ENCODE data around the gene INPP5K. TPM values are rescaled to one million over a fixed set of nuclear protein-coding genes. Genes with fewer than 3 reads are reported as not detected.

INPP5K gene
- total and polyA plus RNA-seq, 8 donors, result 23.6 to 51.1 (median 27.2) TPM

DNA sequence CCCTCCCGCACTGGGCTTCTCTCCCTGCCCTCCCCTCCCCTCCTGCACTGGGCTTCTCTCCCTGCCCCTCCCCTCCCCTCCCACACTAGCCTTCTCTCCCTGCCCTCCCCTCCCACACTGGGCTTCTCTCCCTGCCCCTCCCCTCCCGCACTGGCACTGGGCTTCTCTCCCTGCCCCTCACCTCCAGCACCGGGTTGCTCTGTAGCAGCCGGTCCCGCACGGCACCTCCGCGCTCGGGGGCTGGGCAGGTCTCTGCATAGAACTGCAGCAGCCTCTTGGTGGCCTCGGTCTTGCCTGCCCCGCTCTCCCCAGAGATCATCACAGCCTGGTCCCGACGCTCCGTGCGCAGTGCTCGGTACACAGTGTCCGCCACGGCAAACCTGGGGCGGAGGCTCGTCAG, 33.7 kb downstream of the INPP5K start:
- Histone ChIP-seq H3K27ac (no peak overlapping the region), H3K27me3 (peaks cover 0 to 35% of the 10 kb centered on the region in 2 donors), H3K4me1 (peaks cover 17 to 38% of the 10 kb centered on the region in 2 donors), H3K4me3 (no peak overlapping the region), H3K36me3 (peaks cover 0 to 60% of the 10 kb centered on the region in 2 donors), H3K9me3 (no peaks in the 10 kb centered on the region)
- DNase-seq, result no peak
- intact Hi-C loops (cut with DNase I), result no loop called here
- TF ChIP-seq, protein P1, sequence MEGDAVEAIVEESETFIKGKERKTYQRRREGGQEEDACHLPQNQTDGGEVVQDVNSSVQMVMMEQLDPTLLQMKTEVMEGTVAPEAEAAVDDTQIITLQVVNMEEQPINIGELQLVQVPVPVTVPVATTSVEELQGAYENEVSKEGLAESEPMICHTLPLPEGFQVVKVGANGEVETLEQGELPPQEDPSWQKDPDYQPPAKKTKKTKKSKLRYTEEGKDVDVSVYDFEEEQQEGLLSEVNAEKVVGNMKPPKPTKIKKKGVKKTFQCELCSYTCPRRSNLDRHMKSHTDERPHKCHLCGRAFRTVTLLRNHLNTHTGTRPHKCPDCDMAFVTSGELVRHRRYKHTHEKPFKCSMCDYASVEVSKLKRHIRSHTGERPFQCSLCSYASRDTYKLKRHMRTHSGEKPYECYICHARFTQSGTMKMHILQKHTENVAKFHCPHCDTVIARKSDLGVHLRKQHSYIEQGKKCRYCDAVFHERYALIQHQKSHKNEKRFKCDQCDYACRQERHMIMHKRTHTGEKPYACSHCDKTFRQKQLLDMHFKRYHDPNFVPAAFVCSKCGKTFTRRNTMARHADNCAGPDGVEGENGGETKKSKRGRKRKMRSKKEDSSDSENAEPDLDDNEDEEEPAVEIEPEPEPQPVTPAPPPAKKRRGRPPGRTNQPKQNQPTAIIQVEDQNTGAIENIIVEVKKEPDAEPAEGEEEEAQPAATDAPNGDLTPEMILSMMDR (IDR thresholded peaks at IDR 0.05), result no peak
- no peak for ATAC-seq

DNA sequence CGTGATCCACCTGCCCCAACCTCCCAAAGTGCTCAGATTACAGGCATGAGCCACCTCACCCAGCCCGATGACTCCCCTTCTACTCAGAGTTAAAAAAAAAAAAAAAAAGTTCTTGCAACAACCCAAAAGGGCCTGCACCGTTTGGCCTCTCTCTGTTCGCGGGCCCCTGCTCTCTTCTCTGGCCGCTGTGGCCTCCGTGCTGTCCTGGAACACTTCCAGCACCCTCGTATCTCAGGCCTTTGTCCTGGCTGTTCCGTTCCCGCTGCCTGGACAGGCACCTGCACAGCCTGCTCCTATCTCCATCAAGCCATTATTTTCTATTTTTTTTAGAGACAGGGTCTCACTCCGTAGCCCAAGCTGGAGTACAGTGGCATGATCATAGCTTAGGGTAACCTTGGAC, 34.7 kb downstream of the INPP5K start:
- Histone ChIP-seq H3K27ac (no peak overlapping the region), H3K36me3 (peaks cover 0 to 69% of the 10 kb centered on the region in 2 donors), H3K9me3 (no peaks in the 10 kb centered on the region), H3K4me3 (no peak overlapping the region), H3K4me1 (peaks cover 7 to 29% of the 10 kb centered on the region in 2 donors), H3K27me3 (peaks cover 0 to 25% of the 10 kb centered on the region in 2 donors)
- TF ChIP-seq, protein P1 (IDR thresholded peaks at IDR 0.05), result no peak
- intact Hi-C loops (cut with DNase I), result no loop called here
- peak in 1 of 4 donors; percentile 53 for DNase-seq
- no peak for ATAC-seq

DNA sequence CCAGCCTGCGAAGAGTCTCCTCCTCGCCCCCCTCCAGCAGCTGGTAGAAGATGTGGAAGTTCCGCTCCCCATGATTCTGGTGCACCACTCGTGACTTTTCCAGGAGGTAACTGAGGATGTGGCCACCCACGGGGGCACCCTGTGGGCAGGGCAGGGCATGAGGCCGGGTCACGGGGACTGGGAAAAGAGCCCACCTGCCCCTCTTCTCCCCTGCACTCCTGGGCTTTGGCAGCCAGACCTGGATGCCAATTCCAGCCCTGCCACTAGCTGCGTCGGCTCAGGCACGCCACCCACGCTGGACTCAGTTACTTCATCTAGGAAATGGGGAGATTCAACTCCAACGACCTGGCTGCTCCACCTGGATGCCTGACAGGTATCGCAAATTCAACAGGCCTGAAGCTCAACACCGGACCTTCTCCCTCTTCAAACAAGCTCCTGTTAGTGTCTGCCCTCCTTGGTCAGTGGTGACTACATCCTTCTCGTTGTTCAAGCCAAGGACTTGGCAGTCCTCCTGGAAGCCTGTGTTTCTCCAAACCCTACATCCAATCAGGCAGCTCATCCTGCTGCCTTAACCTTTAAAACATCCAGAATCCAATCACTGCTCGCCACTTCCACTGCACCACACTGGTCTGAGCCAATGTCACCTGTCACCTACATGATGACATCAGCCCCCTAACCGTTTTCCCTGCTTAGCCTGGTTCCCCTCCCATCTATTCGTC, 35.5 kb downstream of the INPP5K start:
- TF ChIP-seq, protein P1 (IDR thresholded peaks at IDR 0.05), result no peak
- peak in 1 of 4 donors; percentile 71 for DNase-seq
- intact Hi-C loops (cut with DNase I), result no loop called here
- H3K9me3 ChIP-seq, result no peaks in the 10 kb centered on the region
- no peak for ATAC-seq
- peaks cover 0 to 17% of the 10 kb centered on the region in 2 donors for H3K27me3 ChIP-seq
- H3K4me3 ChIP-seq, result no peak overlapping the region
- peaks cover 0 to 77% of the 10 kb centered on the region in 2 donors for H3K36me3 ChIP-seq
- H3K4me1 ChIP-seq, result peaks cover 0 to 26% of the 10 kb centered on the region in 2 donors
- H3K27ac ChIP-seq, result no peak overlapping the region

DNA sequence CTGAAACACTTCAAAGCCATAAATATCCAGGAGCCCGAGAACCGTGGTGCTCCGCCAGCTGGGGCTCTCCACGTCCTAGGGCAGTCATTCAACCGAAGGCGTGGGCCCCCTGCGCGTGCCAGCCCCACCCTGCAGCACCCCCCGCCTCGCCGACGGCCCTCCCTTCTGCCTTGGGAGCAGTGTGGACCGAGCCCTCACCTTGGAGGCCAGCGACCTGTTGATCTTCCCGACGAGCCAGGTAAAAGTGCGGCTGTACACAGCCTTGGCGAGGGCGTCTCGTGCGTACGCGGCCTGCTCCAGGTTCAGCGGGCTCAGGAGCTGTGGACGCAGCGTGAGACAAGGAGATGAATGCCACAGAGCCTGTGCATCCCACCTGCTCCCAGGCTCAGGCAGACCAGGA, 38.0 kb downstream of the INPP5K start:
- no peaks in the 10 kb centered on the region for H3K9me3 ChIP-seq
- TF ChIP-seq, protein P1 (IDR thresholded peaks at IDR 0.05), result no peak
- no peak overlapping the region for H3K27ac ChIP-seq
- intact Hi-C loops (cut with DNase I), result no loop called here
- no peak overlapping the region for H3K4me3 ChIP-seq
- ATAC-seq (no peak), DNase-seq (peak in 1 of 4 donors; percentile 62)
- H3K4me1 ChIP-seq, result peaks cover 0 to 19% of the 10 kb centered on the region in 2 donors
- no peaks in the 10 kb centered on the region for H3K27me3 ChIP-seq
- peaks cover 0 to 96% of the 10 kb centered on the region in 2 donors for H3K36me3 ChIP-seq

DNA sequence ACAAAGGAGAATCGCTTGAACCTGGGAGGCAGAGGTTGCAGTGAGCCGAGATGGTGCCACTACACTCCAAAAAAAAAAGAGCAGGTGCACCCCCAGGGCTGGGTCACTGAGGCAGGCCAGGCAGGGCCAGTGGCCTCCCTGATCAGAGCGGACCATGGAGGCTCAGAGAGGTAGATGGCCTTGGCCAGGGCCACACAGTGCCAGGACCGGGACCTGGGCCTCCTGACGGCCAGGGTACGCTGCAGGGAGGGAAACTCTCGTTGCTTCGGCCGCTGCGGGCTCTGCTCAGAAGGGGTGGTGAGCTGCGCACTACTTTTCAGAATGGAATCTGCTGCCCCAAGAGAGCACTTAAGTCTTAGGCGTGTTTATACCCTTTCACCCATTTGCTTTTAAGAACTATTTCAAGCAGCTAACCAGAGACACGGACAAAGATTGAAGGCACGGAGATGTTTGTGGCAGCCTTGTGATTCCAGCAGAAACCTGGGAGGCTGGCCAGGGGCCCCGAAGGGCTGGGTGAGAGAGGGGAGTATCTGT, 41.0 kb downstream of the INPP5K start:
- H3K9me3 ChIP-seq, result no peaks in the 10 kb centered on the region
- DNase-seq (no peak), ATAC-seq (peak; percentile 41)
- H3K4me1 ChIP-seq, result peaks cover 0 to 18% of the 10 kb centered on the region in 2 donors
- H3K4me3 ChIP-seq, result no peak overlapping the region
- TF ChIP-seq, protein P1 (IDR thresholded peaks at IDR 0.05), result no peak
- peak overlapping the region in 1 of 2 donors; percentile 18 for H3K27ac ChIP-seq
- peaks cover 0 to 93% of the 10 kb centered on the region in 2 donors for H3K36me3 ChIP-seq
- H3K27me3 ChIP-seq, result no peaks in the 10 kb centered on the region
- intact Hi-C loops (cut with DNase I), result no loop called here

Measured in left lung (tissue), 10 donors.